Measurements from ENCODE around the gene TTC23. TPM values are rescaled to one million over a fixed set of nuclear protein-coding genes. Genes with fewer than 3 reads are reported as not detected.
"Not testable (repeated sequence)": the region's sequence is repeated elsewhere in the genome, so short reads cannot be mapped to it uniquely, and the experiment has no call there.

TTC23 gene
- total RNA-seq, 1 donor from 2014 or later: 23.1 TPM

GRCh38 chr15:99244306-99244705 is 5.1 kb downstream of the TTC23 start:
- DNase-seq (ENCODE audit: extremely low spot score, unreplicated experiment): no peak
- no peak overlapping the region for H3K27ac Mint-ChIP-seq (ENCODE audit: unreplicated experiment)
- peaks cover 11% of the 10 kb centered on the region for H3K4me1 Mint-ChIP-seq (ENCODE audit: unreplicated experiment)
- H3K4me3 Mint-ChIP-seq (ENCODE audit: unreplicated experiment): no peak overlapping the region
- peaks cover 4% of the 10 kb centered on the region for H3K36me3 Mint-ChIP-seq (ENCODE audit: unreplicated experiment)
- no peaks in the 10 kb centered on the region for H3K27me3 Mint-ChIP-seq (ENCODE audit: unreplicated experiment)
- H3K9me3 Mint-ChIP-seq (ENCODE audit: unreplicated experiment): no peaks in the 10 kb centered on the region
- no peak for TF ChIP-seq CTCF (IDR thresholded peaks at IDR 0.05)

DNA sequence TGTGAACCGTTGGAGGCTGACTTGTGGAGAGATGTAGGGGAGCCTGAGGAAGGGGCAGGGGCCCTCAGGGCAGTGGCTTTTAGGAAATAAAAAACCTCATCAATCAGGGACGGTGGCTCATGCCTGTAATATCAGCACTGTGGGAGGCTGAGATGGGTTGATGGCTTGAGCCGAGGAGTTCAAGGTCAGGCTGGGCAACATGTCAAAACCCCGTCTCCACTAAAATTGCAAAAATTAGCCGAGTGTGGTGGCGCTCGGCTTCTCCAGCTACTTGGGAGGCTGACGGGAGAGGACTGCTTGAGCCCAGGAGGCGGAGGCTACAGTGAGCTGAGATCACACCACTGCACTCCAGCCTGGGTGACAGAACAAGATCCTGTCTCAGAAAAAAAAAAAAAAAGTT is 7.6 kb downstream of the TTC23 start:
- no peak for DNase-seq (ENCODE audit: extremely low spot score, unreplicated experiment)
- H3K27me3 Mint-ChIP-seq (ENCODE audit: unreplicated experiment): no peaks in the 10 kb centered on the region
- no peak overlapping the region for H3K27ac Mint-ChIP-seq (ENCODE audit: unreplicated experiment)
- H3K4me1 Mint-ChIP-seq (ENCODE audit: unreplicated experiment): peaks cover 3% of the 10 kb centered on the region
- TF ChIP-seq CTCF (IDR thresholded peaks at IDR 0.05): no peak
- H3K36me3 Mint-ChIP-seq (ENCODE audit: unreplicated experiment): peaks cover 11% of the 10 kb centered on the region
- no peaks in the 10 kb centered on the region for H3K9me3 Mint-ChIP-seq (ENCODE audit: unreplicated experiment)
- H3K4me3 Mint-ChIP-seq (ENCODE audit: unreplicated experiment): no peak overlapping the region

DNA sequence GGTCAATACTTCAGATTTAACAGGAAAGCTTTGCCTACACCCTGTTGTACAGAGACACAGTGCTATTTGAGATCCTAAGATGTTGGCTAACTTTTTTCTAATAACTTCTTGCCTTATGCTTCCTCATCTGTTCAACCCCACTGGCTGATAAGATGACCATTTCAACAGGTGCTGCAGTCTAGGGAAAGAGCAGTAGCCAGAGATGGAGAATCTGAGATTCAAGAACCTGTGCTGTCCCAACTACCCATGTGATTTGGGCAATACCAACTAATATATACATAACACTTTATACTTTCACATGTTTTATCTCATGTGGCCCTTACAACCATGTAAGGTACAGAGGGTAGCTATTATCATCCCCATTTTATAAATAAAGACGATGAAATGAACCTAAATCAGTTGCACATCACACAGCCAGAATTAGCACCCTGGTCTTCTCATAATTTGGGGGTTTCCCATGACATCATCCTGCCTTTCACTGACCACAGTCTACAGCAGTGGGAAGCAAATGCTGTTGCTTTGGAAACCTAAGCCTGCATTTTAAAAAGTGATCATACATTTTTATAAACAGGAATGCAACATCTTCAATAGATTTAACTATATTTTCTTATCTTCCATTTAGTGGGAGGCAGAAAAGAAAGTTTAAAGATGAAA is 9.7 kb downstream of the TTC23 start:
- Mint-ChIP-seq H3K9me3 (ENCODE audit: unreplicated experiment) (no peaks in the 10 kb centered on the region), H3K27ac (ENCODE audit: unreplicated experiment) (no peak overlapping the region)
- no peak for DNase-seq (ENCODE audit: extremely low spot score, unreplicated experiment)

GRCh38 chr15:99238849-99239248 is 10.5 kb downstream of the TTC23 start:
- TF ChIP-seq CTCF (IDR thresholded peaks at IDR 0.05): no peak
- Mint-ChIP-seq H3K4me3 (ENCODE audit: unreplicated experiment) (no peak overlapping the region), H3K27ac (ENCODE audit: unreplicated experiment) (no peak overlapping the region), H3K36me3 (ENCODE audit: unreplicated experiment) (peaks cover 17% of the 10 kb centered on the region), H3K9me3 (ENCODE audit: unreplicated experiment) (no peaks in the 10 kb centered on the region), H3K27me3 (ENCODE audit: unreplicated experiment) (no peaks in the 10 kb centered on the region), H3K4me1 (ENCODE audit: unreplicated experiment) (peaks cover 2% of the 10 kb centered on the region)
- DNase-seq (ENCODE audit: extremely low spot score, unreplicated experiment): no peak

More for the DNA sequence above, 9.7 kb downstream of the TTC23 start:
- peaks cover 17% of the 10 kb centered on the region for H3K36me3 Mint-ChIP-seq (ENCODE audit: unreplicated experiment)
- no peak for TF ChIP-seq CTCF (IDR thresholded peaks at IDR 0.05)
- H3K27me3 Mint-ChIP-seq (ENCODE audit: unreplicated experiment): no peaks in the 10 kb centered on the region
- no peak overlapping the region for H3K4me3 Mint-ChIP-seq (ENCODE audit: unreplicated experiment)
- peaks cover 2% of the 10 kb centered on the region for H3K4me1 Mint-ChIP-seq (ENCODE audit: unreplicated experiment)

GRCh38 chr15:99234160-99234559 is 15.2 kb downstream of the TTC23 start:
- H3K4me3 Mint-ChIP-seq (ENCODE audit: unreplicated experiment); H3K27me3 Mint-ChIP-seq (ENCODE audit: unreplicated experiment); H3K9me3 Mint-ChIP-seq (ENCODE audit: unreplicated experiment); DNase-seq (ENCODE audit: extremely low spot score, unreplicated experiment); H3K27ac Mint-ChIP-seq (ENCODE audit: unreplicated experiment); H3K4me1 Mint-ChIP-seq (ENCODE audit: unreplicated experiment): not testable (repeated sequence)
- peaks cover 27% of the 10 kb centered on the region for H3K36me3 Mint-ChIP-seq (ENCODE audit: unreplicated experiment)
